ENCODE measurements around the gene GNPTAB. TPM values are rescaled to one million over a fixed set of nuclear protein-coding genes. Genes with fewer than 3 reads are reported as not detected.

Gene GNPTAB
- total and polyA plus RNA-seq, 2 of the 4 experiments (the other 2 are of a cell fraction), result 16.0 to 24.2 TPM

DNA sequence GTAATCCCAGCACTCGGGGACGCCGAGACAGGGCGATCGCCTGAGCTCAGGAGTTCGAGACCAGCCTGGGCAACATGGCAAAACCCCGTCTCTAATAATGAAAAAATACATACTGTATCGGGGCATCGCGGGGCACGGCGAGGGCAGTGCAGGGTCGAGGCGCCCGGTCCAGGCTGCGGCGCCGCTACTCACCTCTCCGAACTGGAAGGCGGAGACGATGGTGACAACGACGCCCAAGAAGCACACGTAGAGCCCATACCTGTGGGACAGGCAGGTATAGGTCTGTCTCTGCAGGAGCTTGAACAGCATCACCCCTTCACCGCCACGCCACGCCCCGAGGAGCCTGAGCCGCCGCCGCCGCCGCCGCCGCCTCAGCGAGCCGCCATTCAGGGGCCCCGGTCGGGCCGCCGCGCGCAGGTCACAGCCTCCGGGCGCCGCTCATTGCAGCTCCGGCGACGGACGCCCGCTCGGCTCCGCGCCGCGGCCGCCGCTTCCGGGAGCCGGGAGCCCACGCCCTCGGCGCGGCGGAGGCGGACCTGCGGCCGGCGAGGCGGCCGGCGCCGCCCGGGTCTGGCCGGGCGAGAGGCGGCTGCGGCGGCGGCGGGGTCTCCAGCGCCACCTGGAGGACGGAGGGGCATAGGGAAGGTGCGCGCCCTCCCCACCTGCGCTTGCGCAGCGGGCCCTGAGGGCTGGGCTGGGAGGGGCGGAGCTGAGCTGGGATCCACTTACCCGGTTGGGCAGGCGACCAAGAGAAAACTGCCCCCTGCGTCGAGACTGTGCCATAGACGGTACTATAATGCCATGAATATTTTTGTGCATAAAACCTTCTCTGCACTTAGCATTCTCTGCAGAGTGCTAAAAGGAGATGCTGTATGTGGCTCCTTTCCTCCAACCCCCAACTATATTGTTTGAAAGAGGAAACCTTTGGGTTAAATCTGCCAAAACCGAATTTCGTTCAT lies at the start of gene GNPTAB (continued):
- peak; percentile 94 for TF ChIP-seq CTCF (conservative IDR thresholded peaks at IDR 0.05; ENCODE audit: low read depth, low read length)
- peak; percentile 63 for TF ChIP-seq RAD21 (IDR thresholded peaks at IDR 0.05; ENCODE audit: low read length)
- no peak for TF ChIP-seq USF2 (IDR thresholded peaks at IDR 0.05; ENCODE audit: low read depth, low read length)
- no peak for TF ChIP-seq MAFK (IDR thresholded peaks at IDR 0.05; ENCODE audit: low read depth, low read length)
